ENCODE measurements around the gene GLB1L. TPM values are rescaled to one million over a fixed set of nuclear protein-coding genes. Genes with fewer than 3 reads are reported as not detected.

GLB1L gene
- total RNA-seq, 8 experiments from 2014 or later, result 5.6 to 30.7 (median 7.5) TPM

DNA sequence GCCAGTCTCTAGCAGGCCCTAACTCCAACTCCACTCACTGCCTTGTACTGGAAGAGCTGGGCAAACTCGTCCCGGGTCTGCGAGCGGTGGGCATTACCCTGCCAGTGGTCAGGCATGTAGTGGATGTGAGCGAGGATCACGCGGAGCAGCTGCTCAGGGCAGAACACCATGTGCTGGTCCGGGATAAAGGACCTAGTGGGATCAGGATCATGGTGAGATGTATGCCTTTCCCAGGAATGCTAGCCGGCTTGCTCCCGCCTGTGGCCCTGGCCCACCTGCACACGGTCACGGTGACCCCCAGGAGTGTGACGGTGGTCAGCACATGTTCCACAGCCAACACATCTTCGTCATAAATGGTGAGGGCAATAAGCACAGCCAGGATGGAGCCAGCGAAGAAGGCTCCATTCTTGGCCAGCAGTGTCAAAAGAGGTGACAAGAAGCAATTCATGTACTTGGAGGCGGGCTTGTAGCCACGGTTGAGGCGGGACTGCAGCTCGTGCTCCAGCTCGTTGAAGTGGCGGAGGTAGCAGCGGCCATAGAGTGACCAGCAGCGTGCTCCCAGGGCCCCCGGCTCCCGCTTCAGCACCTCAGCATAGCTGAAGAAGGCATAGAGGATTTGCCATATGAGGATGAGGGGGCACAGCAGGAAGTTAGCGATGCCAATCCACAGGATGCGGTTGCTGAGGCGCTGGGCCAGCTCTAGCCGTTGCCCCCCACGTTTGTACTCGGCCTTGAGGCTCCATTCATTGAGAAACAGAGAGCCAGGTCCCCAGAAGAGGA, 21.2 kb downstream of the GLB1L start:
- Histone ChIP-seq H3K4me1 (replicated peaks in 1 of 2) (peaks cover 16% of the 10 kb centered on the region in 2 donors), H3K27ac (no peak overlapping the region), H3K4me3 (no peak overlapping the region)
- in situ Hi-C loops (cut with MboI; ENCODE audit: low pct_unique_long_range_greater_than_20kb in 2 of 9, low sequenced_read_pairs in 9 of 9, unreplicated experiment in 9 of 9), result no loop called here
- no peak for ATAC-seq (replicated peaks in 6 of 8)
- 81 to 100% (median 92%) methylated on average over 3 to 21 of the region's 31 CpGs; no CpG with 5 or more reads in 2 of the 10 experiments for WGBS, 10 experiments

DNA sequence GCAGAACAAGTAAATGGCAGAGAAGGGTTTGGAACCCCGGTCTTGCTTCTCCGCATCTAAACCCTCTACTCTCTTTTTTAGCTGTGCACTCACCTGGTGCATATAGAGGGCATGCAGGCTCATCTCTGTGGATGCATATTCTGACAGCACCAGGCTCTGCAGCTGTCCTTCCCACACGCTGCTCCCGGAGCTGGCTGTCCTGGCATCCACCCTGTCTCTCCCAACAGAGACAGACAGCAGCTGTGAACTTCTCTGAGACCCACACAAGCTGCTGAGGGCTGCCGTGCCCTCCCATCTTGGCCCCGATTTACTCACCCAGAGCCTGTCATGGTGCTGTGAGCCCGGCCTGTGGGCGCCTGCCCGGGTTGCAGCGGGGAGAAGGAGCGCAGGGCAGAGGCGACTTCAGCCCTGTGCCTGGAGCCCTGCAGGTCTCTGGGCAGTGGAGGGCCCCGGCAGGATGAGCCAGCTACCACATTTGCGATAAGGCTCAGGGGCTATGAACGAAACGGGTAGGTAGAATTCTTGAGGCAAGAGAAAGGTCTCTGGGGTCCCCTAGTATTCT, 23.2 kb downstream of the GLB1L start:
- in situ Hi-C loops (cut with MboI; ENCODE audit: low pct_unique_long_range_greater_than_20kb in 2 of 9, low sequenced_read_pairs in 9 of 9, unreplicated experiment in 9 of 9), result no loop called here
- no peak overlapping the region for H3K4me3 ChIP-seq
- H3K27ac ChIP-seq, result no peak overlapping the region
- no peak for ATAC-seq (replicated peaks in 6 of 8)
- WGBS, 10 experiments, result 80 to 100% (median 92%) methylated on average over 1 to 5 of the region's 16 CpGs; no CpG with 5 or more reads in 2 of the 10 experiments
- peaks cover 11 to 12% of the 10 kb centered on the region in 2 donors for H3K4me1 ChIP-seq (replicated peaks in 1 of 2)

- Histone ChIP-seq H3K27ac (no peak overlapping the region), H3K4me3 (no peak overlapping the region), H3K4me1 (replicated peaks in 1 of 2) (peaks cover 12 to 13% of the 10 kb centered on the region in 2 donors)
- no peak for ATAC-seq (replicated peaks in 6 of 8)
- in situ Hi-C loops (cut with MboI; ENCODE audit: low pct_unique_long_range_greater_than_20kb in 2 of 9, low sequenced_read_pairs in 9 of 9, unreplicated experiment in 9 of 9), result no loop called here
- 82 to 100% (median 100%) methylated on average over 2 to 4 of the region's 19 CpGs; no CpG with 5 or more reads in 4 of the 10 experiments for WGBS, 10 experiments
Measured at GRCh38 chr2:219220652-219221402, 24.4 kb downstream of the GLB1L start.

DNA sequence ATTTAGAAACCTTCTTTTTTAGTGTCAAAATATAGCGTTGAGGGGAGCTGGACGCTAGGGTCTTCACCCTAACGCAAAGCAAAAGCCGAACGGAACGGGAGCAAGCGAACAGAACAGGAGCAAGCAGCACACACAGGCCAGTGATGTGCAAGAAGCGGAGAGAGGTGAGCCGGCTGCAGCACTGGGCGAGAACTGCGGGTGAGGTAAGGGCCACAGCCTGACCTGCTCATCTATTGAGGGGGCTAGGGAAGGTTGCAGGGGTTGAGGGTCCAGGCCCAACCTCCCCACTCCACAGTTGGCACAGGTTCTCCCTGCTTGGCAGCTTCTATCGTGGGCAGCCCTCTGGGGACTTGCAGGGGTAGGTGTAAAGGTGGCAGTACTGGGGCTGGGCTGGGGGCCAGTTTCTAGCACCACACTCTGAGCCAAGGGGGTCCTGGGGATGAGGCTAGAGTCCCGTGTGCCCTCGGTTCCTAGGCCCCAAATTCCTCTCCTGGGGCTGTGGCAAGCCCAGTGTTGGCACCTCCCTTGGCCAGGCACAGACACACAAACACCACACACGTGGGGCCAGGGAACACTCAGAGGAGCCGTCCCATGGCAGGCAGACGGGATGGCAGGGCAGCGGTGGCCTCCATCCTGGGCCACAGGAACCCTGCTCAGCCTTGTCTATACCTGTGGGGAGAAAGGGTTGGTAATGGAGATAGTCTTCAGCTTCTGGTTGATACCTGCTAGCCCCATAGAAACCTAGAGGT, 25.3 kb downstream of the GLB1L start:
- Histone ChIP-seq H3K4me3 (peak overlapping the region in 1 of 5 donors; percentile 50), H3K27ac (no peak overlapping the region), H3K4me1 (replicated peaks in 1 of 2) (peaks cover 12 to 13% of the 10 kb centered on the region in 2 donors)
- no peak for ATAC-seq (replicated peaks in 6 of 8)
- WGBS, 10 experiments, result 87 to 100% (median 95%) methylated on average over 1 to 9 of the region's 18 CpGs; no CpG with 5 or more reads in 2 of the 10 experiments
- in situ Hi-C loops (cut with MboI; ENCODE audit: low pct_unique_long_range_greater_than_20kb in 2 of 9, low sequenced_read_pairs in 9 of 9, unreplicated experiment in 9 of 9), result no loop called here

DNA sequence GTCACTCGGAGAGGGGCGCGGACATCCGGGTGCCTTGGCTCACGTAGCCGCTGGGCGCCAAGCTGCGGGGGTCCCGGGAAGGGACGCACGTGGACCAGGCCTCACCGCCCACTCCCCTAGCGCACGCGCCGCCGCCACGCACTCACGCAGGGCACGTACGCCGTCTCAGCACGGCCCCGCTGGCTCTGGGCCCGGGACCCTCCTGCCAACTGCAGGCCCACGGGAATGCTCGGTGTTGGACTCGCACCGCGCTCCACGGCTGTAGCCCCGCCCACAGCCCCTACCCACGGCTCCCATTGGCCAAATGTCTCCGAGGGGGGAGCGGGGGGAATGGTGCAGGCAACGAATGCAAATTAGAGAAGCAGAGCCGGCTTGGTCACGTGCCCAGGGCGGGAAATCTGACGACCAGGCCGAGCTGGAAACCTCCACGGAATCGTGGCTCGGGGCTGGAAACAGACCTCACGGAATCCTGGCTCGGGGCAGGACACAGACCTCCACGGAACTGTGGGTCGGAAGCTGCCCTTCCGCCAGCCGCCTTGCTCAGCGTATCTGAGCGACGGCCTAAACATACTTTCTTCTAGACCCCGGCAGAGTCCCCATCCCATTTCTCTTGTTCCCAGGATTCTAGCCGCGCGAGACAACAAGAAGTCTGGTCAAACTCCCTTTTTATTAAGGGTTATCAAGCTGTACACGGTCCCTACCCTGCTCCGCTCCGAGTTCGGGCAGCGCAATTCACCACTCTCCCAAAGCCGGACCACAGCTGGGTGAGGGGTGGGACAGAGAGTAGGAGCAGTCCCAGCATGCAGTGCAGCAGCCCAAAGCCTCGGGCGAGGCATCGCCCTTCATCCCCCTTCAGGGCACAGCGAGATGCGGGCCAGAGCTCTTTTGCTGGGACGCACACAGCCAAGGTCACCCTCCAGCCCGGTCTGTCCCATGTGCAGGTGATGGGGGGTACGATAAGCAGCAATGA, 26.2 kb downstream of the GLB1L start, which contains the start of gene ABCB6:
TSS of gene ABCB6 (minus strand) at position 227 of the 970 bp plus-strand sequence. CDS start 285 bp downstream, outside the sequence.
- Histone ChIP-seq H3K27ac (peak within 1 kb of the TSS; percentile 72 to 87), H3K4me3 (peak within 1 kb of the TSS; percentile 41 to 60 (median 50)), H3K4me1 (replicated peaks in 1 of 2) (peaks cover 12 to 13% of the 10 kb centered on the region in 2 donors)
- peak; percentile 66 to 89 (median 84) for ATAC-seq (replicated peaks in 6 of 8)
- in situ Hi-C loops (cut with MboI; ENCODE audit: low pct_unique_long_range_greater_than_20kb in 2 of 9, low sequenced_read_pairs in 9 of 9, unreplicated experiment in 9 of 9), result no loop called here
- WGBS, 10 experiments, result 0 to 60% (median 20%) methylated on average over 1 to 19 of the region's 71 CpGs; no CpG with 5 or more reads in 4 of the 10 experiments

DNA sequence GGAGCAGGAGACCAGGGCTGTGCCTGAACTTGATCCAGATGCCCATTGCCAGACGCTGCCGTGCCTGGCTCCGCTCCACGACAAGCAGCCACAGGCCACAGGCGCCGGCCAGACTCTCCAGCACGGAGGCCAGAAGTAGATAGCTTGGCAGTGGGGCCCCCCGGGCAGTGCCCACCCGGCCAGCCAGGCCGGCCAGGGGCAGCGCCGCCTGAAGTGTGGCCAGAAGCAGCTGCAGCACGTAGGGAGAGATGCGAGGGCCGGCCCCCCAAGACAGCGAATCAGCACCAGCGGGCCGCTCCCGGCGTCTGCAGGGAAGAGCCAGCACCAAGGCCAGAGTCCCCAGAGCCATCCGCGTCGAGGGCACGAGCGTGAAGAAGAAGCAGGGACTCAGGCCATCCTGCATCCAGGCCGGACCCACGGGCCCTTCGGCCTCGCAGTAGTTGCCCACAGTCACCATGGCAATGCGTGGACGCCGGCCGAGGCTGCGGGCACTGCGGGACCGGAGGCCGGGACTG, 27.0 kb downstream of the GLB1L start:
- Histone ChIP-seq H3K4me1 (replicated peaks in 1 of 2) (peaks cover 12 to 13% of the 10 kb centered on the region in 2 donors), H3K4me3 (peak overlapping the region; percentile 41 to 60 (median 50)), H3K27ac (peak overlapping the region; percentile 72 to 87)
- ATAC-seq (replicated peaks in 6 of 8), result peak; percentile 43 to 76 (median 53)
- in situ Hi-C loops (cut with MboI; ENCODE audit: low pct_unique_long_range_greater_than_20kb in 2 of 9, low sequenced_read_pairs in 9 of 9, unreplicated experiment in 9 of 9), result no loop called here
- WGBS, 10 experiments, result 0 to 3% (median 0%) methylated on average over 1 to 6 of the region's 37 CpGs; no CpG with 5 or more reads in 4 of the 10 experiments

DNA sequence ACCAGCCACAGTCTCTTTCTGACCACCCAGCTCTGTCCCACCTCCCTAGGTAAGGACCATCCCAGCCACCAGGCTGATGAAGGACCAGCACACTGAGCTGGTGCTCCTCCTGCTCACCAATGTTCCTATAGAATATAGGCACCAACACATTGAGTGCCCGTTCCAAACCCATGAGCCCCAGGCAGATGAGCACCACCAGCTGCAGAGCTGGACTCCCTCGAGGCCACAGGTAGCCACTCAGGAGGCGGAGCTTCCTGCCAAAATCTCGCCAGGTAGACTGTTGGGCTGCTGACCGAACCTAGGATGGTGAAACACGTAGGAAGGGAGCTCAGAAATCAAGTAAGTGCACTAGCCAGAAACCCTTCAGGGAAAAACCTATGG, 28.7 kb downstream of the GLB1L start:
- Histone ChIP-seq H3K4me3 (no peak overlapping the region), H3K4me1 (replicated peaks in 1 of 2) (peaks cover 12 to 13% of the 10 kb centered on the region in 2 donors), H3K27ac (no peak overlapping the region)
- no peak for ATAC-seq (replicated peaks in 6 of 8)
- in situ Hi-C loops (cut with MboI; ENCODE audit: low pct_unique_long_range_greater_than_20kb in 2 of 9, low sequenced_read_pairs in 9 of 9, unreplicated experiment in 9 of 9), result no loop called here
- WGBS, 10 experiments, result 40 to 100% (median 94%) methylated on average over 1 to 4 of the region's 6 CpGs; no CpG with 5 or more reads in 5 of the 10 experiments

DNA sequence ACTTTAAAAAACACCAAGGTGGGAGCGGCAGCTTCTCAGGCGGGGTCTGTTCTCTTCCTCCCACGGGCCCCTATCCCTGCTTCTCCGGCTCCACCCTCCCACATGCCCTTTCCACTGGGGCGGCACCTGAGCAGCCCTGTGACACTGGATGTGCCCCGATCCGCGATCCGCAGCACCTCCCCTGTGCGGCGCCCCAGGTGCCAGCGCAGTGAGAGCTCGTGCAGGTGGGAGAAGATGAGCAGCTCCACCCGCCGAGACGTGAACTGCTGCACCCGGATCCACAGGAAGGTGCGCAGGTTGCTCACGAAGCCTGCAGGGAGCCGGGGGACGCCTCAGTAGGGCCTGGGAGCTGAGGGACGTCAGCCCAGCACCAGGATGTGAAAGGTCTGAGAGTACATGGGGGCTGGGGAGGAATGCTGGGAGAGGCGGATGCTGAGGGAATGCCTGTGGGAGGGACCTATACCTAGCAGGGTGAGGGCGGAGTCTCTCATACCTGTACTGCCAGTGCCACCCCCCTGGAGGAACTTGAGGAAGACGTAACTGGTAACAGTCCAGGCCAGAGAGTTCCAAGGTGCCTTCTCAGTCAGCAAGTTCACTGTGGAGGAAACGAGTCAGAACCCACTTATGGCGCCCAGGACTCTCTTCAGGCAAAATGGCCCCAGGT, 29.2 kb downstream of the GLB1L start:
- WGBS, 10 experiments, result 90 to 100% (median 100%) methylated on average over 1 to 2 of the region's 27 CpGs; no CpG with 5 or more reads in 7 of the 10 experiments
- in situ Hi-C loops (cut with MboI; ENCODE audit: low pct_unique_long_range_greater_than_20kb in 2 of 9, low sequenced_read_pairs in 9 of 9, unreplicated experiment in 9 of 9), result no loop called here
- H3K4me1 ChIP-seq (replicated peaks in 1 of 2), result peaks cover 12 to 13% of the 10 kb centered on the region in 2 donors
- ATAC-seq (replicated peaks in 6 of 8), result no peak
- no peak overlapping the region for H3K4me3 ChIP-seq
- H3K27ac ChIP-seq, result no peak overlapping the region

DNA sequence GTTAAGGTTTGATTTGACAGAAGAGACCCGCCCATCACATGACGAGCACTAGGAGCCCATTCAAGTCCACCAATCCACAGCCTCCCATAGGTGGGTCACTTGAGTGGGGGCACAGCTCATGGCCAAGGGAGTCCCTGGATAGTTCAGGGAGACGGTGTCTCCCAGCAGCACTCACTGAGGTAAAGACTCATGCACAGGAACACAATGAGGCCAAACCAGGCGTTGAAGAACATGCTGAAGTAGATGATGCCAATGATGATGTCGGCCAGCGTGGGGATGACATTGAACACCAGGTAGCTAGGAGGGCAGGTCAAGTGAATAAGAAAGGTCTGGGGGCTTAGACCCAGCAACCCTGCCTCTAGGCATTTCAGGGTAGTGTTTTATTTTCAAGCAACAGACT, 30.5 kb downstream of the GLB1L start:
- 86 to 100% (median 100%) methylated on average over 1 to 5 of the region's 6 CpGs; no CpG with 5 or more reads in 3 of the 10 experiments for WGBS, 10 experiments
- no peak overlapping the region for H3K4me3 ChIP-seq
- ATAC-seq (replicated peaks in 6 of 8), result no peak
- H3K4me1 ChIP-seq (replicated peaks in 1 of 2), result peaks cover 12 to 13% of the 10 kb centered on the region in 2 donors
- in situ Hi-C loops (cut with MboI; ENCODE audit: low pct_unique_long_range_greater_than_20kb in 2 of 9, low sequenced_read_pairs in 9 of 9, unreplicated experiment in 9 of 9), result no loop called here
- no peak overlapping the region for H3K27ac ChIP-seq

DNA sequence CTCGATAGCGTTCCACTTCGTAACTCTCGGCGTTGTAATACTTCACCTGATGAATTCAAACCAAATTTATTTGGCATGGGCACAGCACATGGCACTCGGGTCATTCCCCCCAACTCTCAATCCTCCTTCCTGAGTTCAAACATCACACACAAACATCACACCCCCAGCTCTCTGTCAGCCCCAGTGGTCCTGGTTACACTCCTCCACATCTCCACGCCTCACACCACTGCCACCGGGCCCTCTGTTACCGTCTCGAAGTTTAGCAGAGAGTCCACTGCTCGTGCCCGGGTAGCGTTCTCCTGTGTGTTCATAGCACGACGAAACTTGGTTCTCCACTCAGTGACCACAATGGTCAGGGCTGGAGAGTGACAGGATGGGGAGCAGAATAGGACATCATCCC, 31.1 kb downstream of the GLB1L start:
- in situ Hi-C loops (cut with MboI; ENCODE audit: low pct_unique_long_range_greater_than_20kb in 2 of 9, low sequenced_read_pairs in 9 of 9, unreplicated experiment in 9 of 9), result no loop called here
- H3K4me1 ChIP-seq (replicated peaks in 1 of 2), result peaks cover 6 to 8% of the 10 kb centered on the region in 2 donors
- H3K27ac ChIP-seq, result no peak overlapping the region
- no peak for ATAC-seq (replicated peaks in 6 of 8)
- H3K4me3 ChIP-seq, result no peak overlapping the region
- WGBS, 10 experiments, result 92 to 100% (median 99%) methylated on average over 1 to 13 of the region's 15 CpGs; no CpG with 5 or more reads in 3 of the 10 experiments

DNA sequence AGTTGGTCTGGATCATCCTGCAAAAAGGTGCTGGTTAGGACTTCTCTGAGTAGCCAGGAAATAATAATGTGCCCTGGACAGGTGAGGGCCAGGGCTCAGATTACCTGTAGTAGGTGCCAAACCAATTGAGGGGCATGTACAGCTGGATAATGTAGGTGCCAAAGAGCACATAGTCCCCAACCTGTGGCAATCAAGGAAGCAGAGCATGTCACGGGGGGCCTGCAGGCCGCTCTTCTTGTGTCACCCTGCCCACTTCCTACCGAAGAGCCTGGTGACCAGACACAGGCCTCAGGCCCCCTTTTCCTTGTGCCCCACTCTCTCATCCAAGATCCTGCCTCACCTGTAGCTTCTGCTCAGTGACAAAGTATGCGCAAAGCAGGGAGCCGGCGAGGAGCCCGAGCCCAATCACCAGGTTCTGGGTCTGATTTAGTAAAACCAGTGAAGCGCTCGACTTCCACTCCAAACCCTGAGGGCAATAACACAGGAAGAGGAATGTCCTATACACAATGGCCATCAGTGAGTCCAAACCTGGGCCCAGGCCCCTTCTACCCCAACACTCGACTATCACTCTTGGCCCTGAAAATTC, 31.7 kb downstream of the GLB1L start:
- no peak overlapping the region for H3K4me3 ChIP-seq
- WGBS, 10 experiments, result 57 to 100% (median 99%) methylated on average over 1 to 7 of the region's 10 CpGs; no CpG with 5 or more reads in 2 of the 10 experiments
- in situ Hi-C loops (cut with MboI; ENCODE audit: low pct_unique_long_range_greater_than_20kb in 2 of 9, low sequenced_read_pairs in 9 of 9, unreplicated experiment in 9 of 9), result no loop called here

More for the DNA sequence above, 31.7 kb downstream of the GLB1L start:
- no peak for ATAC-seq (replicated peaks in 6 of 8)
- Histone ChIP-seq H3K4me1 (replicated peaks in 1 of 2) (peaks cover 5 to 8% of the 10 kb centered on the region in 2 donors), H3K27ac (no peak overlapping the region)
